Esophagus muscularis mucosa (tissue), 4 donors: ENCODE results near the gene HDLBP. TPM values are rescaled to one million over a fixed set of nuclear protein-coding genes. Genes with fewer than 3 reads are reported as not detected.

Experiments used
- DNase-seq: peaks from one replicate; pipeline ENCODE4 v3.0.0-alpha.2; 2017; ENCODE audit errors: extremely low spot score
- H3K27ac ChIP-seq, 4 donors: fragments of 200-600 bp; sonication (generic); replicated peaks in 1 of 4; 1 replicate in 3 of 4; 2 replicates in 1 of 4; pipeline ENCODE4 v1.5.1; 2016 to 2019; ENCODE audit warnings: mild to moderate bottlenecking in 1 of 4
- H3K27me3 ChIP-seq, 4 donors: fragments of 200-600 bp; sonication (generic); one replicate each; pipeline versions ENCODE4 v1.5.1 to v1.6.0; 2016 to 2019
- H3K36me3 ChIP-seq, 4 donors: fragments of 200-600 bp; sonication (generic); one replicate each; pipeline ENCODE4 v1.5.1; 2016 to 2019
- H3K4me1 ChIP-seq, 4 donors: fragments of 200-600 bp; sonication (generic); one replicate each; pipeline ENCODE4 v1.5.1; 2016 to 2019
- H3K4me3 ChIP-seq, 4 donors: fragments of 200-600 bp; sonication (generic); 1 replicate in 2 of 4; 2 replicates in 2 of 4; pipeline ENCODE4 v1.5.1; 2016 to 2019; ENCODE audit warnings: mild to moderate bottlenecking in 4 of 4, moderate library complexity in 1 of 4
- H3K9me3 ChIP-seq, 4 donors: fragments of 200-600 bp; sonication (generic); 1 replicate in 3 of 4; 2 replicates in 1 of 4; pipeline ENCODE4 v1.5.1; 2016 to 2019
- EP300 ChIP-seq: sonication (generic); formaldehyde crosslinking; IDR thresholded peaks from one replicate; pipeline ENCODE4 v1.6.1; 2017; ENCODE audit warnings: antibody characterized with exemption
- POLR2A ChIP-seq: fragments of 450-650 bp; IDR thresholded peaks from one replicate; pipeline ENCODE4 v1.6.1; 2017; ENCODE audit warnings: antibody characterized with exemption, moderate library complexity, mild to moderate bottlenecking, low read depth
- POLR2AphosphoS5 ChIP-seq, 2 donors: sonication (generic); formaldehyde crosslinking; IDR thresholded peaks; one replicate each; pipeline ENCODE4 v1.6.1; 2017; ENCODE audit warnings: antibody characterized with exemption in 2 of 2
- WGBS: methylation state at CpG from one replicate; pipeline ENCODE4 v1.1.5; 2018; 5-methylcytosine and 5-hydroxymethylcytosine counted together
- intact Hi-C: fragments of 100-400 bp; cut with DNase I; formaldehyde crosslinking; loops from one replicate; pipeline ENCODE4 v1.15.1; 2023
- total RNA-seq, 4 donors: library from RNA; depleted of rRNA; stranded (reverse); fragments of >200 nt; gene quantifications; one replicate each; pipeline versions ENCODE4 v1.1.0 to v1.2.1, GENCODE V29; 2016
- TF ChIP-seq, protein P1 (sequence below), 3 experiments: fragments of 200-600 bp in 2 of 3; fragments of 450-650 bp in 1 of 3; sonication (generic) in 2 of 3; IDR thresholded peaks; one replicate each; pipeline ENCODE4 v1.5.1; 2017 to 2019; ENCODE audit warnings: antibody characterized with exemption in 3 of 3, mild to moderate bottlenecking in 2 of 3, moderate library complexity in 1 of 3

Gene HDLBP, protein sequence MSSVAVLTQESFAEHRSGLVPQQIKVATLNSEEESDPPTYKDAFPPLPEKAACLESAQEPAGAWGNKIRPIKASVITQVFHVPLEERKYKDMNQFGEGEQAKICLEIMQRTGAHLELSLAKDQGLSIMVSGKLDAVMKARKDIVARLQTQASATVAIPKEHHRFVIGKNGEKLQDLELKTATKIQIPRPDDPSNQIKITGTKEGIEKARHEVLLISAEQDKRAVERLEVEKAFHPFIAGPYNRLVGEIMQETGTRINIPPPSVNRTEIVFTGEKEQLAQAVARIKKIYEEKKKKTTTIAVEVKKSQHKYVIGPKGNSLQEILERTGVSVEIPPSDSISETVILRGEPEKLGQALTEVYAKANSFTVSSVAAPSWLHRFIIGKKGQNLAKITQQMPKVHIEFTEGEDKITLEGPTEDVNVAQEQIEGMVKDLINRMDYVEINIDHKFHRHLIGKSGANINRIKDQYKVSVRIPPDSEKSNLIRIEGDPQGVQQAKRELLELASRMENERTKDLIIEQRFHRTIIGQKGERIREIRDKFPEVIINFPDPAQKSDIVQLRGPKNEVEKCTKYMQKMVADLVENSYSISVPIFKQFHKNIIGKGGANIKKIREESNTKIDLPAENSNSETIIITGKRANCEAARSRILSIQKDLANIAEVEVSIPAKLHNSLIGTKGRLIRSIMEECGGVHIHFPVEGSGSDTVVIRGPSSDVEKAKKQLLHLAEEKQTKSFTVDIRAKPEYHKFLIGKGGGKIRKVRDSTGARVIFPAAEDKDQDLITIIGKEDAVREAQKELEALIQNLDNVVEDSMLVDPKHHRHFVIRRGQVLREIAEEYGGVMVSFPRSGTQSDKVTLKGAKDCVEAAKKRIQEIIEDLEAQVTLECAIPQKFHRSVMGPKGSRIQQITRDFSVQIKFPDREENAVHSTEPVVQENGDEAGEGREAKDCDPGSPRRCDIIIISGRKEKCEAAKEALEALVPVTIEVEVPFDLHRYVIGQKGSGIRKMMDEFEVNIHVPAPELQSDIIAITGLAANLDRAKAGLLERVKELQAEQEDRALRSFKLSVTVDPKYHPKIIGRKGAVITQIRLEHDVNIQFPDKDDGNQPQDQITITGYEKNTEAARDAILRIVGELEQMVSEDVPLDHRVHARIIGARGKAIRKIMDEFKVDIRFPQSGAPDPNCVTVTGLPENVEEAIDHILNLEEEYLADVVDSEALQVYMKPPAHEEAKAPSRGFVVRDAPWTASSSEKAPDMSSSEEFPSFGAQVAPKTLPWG (N-terminal part only)
- total RNA-seq = 100 to 1,000 TPM; 263 to 479 (median 304) TPM

DNA sequence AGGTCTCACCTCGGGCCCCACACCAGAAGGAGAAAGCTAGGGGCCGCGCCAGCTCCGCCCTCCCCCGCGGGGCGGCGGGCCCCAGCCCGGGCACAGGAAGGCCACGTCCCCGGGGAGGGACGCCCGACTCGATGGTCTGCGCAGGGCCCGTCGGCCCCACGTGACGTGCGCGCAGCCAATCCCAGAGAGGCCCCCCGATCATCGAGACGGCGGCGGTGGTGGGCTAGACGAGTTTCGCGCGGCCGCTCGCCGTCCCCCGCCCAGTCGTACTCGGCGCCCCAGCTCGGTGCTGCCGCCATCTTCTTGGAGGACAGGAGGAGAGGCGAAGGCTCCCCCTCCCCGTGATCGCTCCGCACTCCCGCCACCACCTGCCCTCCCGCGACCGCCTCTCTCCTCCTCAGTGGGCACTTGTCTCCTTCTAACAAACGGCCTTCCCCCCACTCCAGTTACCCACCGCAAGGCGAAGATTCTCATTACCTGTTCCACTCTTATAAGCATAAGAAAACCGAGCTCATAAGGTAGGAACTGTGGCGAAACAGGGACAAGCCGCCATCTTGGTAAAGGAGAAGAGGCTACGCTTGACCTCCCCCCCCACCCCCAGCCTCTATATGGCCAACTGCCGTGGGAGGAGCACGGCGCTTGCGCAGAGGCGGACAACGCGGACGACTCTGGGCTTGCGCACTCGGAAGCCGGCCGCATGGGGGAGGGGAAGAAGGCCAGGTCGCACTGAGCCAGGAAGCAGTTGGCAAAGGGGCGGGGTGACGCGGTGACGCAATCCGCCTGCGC lies at the start of gene HDLBP:
Gene HDLBP (minus strand): TSS at position 580 of the 786 bp plus-strand sequence. CDS start 48,803 bp downstream, outside the sequence.
- WGBS = 2% methylated on average over 25 of the region's 73 CpGs
- TF ChIP-seq, protein P1, sequence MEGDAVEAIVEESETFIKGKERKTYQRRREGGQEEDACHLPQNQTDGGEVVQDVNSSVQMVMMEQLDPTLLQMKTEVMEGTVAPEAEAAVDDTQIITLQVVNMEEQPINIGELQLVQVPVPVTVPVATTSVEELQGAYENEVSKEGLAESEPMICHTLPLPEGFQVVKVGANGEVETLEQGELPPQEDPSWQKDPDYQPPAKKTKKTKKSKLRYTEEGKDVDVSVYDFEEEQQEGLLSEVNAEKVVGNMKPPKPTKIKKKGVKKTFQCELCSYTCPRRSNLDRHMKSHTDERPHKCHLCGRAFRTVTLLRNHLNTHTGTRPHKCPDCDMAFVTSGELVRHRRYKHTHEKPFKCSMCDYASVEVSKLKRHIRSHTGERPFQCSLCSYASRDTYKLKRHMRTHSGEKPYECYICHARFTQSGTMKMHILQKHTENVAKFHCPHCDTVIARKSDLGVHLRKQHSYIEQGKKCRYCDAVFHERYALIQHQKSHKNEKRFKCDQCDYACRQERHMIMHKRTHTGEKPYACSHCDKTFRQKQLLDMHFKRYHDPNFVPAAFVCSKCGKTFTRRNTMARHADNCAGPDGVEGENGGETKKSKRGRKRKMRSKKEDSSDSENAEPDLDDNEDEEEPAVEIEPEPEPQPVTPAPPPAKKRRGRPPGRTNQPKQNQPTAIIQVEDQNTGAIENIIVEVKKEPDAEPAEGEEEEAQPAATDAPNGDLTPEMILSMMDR (IDR thresholded peaks at IDR 0.05) = peak in 2 of 3 experiments; percentile 6 to 17
- TF ChIP-seq EP300 (no peak), POLR2AphosphoS5 (IDR thresholded peaks at IDR 0.05) (peak; percentile 90 to 91), POLR2A (peak; percentile 75)
- H3K36me3 ChIP-seq = no peaks in the 10 kb centered on the region
- H3K4me1 ChIP-seq = peaks cover 40 to 66% (median 60%) of the 10 kb centered on the region in 4 donors
- intact Hi-C loops = loop anchor here (5.0 kb wide), 1 partner anchor 42 kb away; the partner anchor contains the start of gene FARP2
- H3K9me3 ChIP-seq = no peaks in the 10 kb centered on the region
- H3K27ac ChIP-seq = peak within 1 kb of the TSS; percentile 94 to 99 (median 97)
- H3K4me3 ChIP-seq = peak within 1 kb of the TSS; percentile 84 to 93 (median 92)
- H3K27me3 ChIP-seq = no peaks in the 10 kb centered on the region
- peak; percentile 100 for DNase-seq

DNA sequence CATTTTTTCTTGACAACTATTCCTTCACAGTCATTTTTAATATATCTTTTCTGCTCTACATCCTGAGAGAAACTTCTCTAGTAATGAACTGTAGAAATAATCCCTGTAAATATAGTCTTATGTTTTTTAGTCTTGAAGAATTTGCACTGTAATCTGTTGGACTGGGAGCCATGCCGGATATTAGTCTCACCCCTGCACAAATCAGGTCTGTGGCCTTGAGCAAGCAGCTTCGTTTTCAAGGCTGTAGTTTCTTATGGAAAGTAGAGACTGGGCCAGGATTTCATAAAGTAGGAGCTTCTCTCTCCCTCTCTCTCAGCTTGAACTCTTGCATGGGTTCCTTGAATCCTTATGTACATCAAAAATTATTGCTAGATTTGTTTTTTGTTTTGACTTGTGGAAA lies 49.3 kb upstream of the HDLBP start:
- TF ChIP-seq, protein P1 (IDR thresholded peaks at IDR 0.05) = no peak
- no peak for TF ChIP-seq POLR2AphosphoS5 (IDR thresholded peaks at IDR 0.05)
- no peak for TF ChIP-seq POLR2A
- no peak for TF ChIP-seq EP300
- H3K4me1 ChIP-seq = peaks cover 0 to 16% (median 9%) of the 10 kb centered on the region in 4 donors
- no peak for DNase-seq
- no peaks in the 10 kb centered on the region for H3K9me3 ChIP-seq
- no peaks in the 10 kb centered on the region for H3K36me3 ChIP-seq
- WGBS = 78% methylated on average over 2 of the region's 2 CpGs
- no peak overlapping the region for H3K27ac ChIP-seq
- no peak overlapping the region for H3K4me3 ChIP-seq
- intact Hi-C loops = no loop called here
- H3K27me3 ChIP-seq = no peaks in the 10 kb centered on the region

DNA sequence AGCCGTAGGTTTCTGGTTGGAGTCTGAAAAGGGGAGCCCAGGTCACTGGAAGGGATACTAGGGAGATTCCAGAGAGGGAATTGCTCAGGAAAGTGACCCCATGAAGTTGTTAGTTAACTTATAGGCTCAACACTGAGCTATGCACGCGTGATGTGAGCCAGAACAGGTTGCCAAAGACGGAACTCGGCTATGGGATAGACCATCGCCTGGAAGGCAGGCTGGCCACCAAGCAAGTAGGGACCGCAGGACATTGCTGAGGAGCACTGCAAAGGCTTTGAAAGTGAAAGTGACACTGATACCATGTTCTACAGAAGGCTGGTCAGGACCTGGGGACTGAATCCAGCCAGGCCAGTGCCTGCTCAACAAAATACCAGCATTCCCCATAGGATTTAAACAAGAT lies 48.0 kb upstream of the HDLBP start:
- WGBS = 93% methylated on average over 7 of the region's 7 CpGs
- Histone ChIP-seq H3K36me3 (no peaks in the 10 kb centered on the region), H3K4me3 (no peak overlapping the region), H3K4me1 (peaks cover 4 to 25% (median 14%) of the 10 kb centered on the region in 4 donors), H3K27ac (no peak overlapping the region), H3K9me3 (no peaks in the 10 kb centered on the region), H3K27me3 (no peaks in the 10 kb centered on the region)
- DNase-seq = no peak
- TF ChIP-seq EP300 (no peak), POLR2A (no peak)
- intact Hi-C loops = no loop called here

DNA sequence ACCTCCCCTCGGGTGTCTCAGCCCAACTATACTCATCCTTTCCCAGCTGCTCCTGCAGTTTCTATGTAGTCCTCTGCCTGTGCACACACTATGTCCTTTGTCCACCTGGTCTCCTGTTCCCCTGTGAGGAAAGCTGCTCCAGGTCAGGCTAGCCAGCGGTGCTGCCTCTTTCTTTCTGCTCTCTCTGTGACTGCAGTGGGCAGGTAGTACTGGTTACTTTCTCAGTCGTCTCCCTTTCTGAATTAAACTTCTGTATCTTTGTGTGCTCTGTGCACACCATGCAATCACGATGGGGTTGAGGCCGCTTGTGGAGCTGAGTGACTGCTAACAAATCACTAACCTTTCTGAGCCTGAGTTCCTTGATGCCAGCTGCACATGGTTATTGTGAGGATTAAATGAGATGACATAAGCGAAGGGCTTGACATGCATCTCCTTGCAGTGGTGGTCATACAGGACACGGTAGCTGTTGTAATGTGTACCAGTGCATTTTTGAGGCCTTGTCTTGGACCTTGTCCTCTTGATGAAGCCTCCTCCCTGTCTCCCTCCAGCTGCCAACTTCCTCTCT lies 44.1 kb upstream of the HDLBP start:
- H3K27ac ChIP-seq = no peak overlapping the region
- WGBS = 94% methylated on average over 7 of the region's 7 CpGs
- H3K4me3 ChIP-seq = no peak overlapping the region
- H3K4me1 ChIP-seq = peaks cover 26 to 46% (median 35%) of the 10 kb centered on the region in 4 donors
- peaks cover 0 to 3% (median 1%) of the 10 kb centered on the region in 4 donors for H3K36me3 ChIP-seq
- TF ChIP-seq POLR2AphosphoS5 (IDR thresholded peaks at IDR 0.05) (no peak), POLR2A (no peak), EP300 (no peak)
- TF ChIP-seq, protein P1 (IDR thresholded peaks at IDR 0.05) = no peak
- no peak for DNase-seq
- H3K9me3 ChIP-seq = no peaks in the 10 kb centered on the region
- no peaks in the 10 kb centered on the region for H3K27me3 ChIP-seq
- intact Hi-C loops = loop anchor here (5.0 to 10.0 kb wide), 2 partner anchors 42 to 345 kb away; partner anchors contain the start of genes HDLBP, ING5 and SEPTIN2
